ENCODE data around the gene COL9A3. TPM values are rescaled to one million over a fixed set of nuclear protein-coding genes. Genes with fewer than 3 reads are reported as not detected.

The COL9A3 gene
- total RNA-seq, 2 donors from 2014 or later = 0.54 to 3.1 TPM

DNA sequence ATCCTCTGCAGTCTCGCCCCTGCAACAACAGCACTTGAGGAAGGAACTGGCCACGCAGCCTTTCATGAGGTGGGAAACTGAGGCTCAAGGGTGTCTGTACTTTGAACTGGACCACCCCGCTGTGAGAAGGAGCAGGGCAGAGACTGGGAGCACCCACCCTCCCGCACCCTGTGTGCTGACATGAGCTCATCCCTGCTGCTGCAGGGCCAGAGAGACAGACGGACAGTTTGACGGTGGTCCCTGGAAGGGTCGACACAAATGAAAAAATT, 37.5 kb upstream of the COL9A3 start:
- ATAC-seq (ENCODE audit: insufficient number of reproducible peaks, low FRiP score, low read depth) (no peak), DNase-seq (ENCODE audit: low spot score) (no peak)
- H3K27me3 ChIP-seq (replicated peaks; ENCODE audit: insufficient read depth) = no peaks in the 10 kb centered on the region
- H3K9me3 ChIP-seq = no peaks in the 10 kb centered on the region
- H3K4me3 ChIP-seq = no peak overlapping the region
- H3K27ac ChIP-seq = no peak overlapping the region
- no peaks in the 10 kb centered on the region for H3K4me1 ChIP-seq (ENCODE audit: control insufficient read depth in 1 of 2, low read depth in 2 of 2)
- H3K36me3 ChIP-seq = no peaks in the 10 kb centered on the region
- TF ChIP-seq, protein P1, sequence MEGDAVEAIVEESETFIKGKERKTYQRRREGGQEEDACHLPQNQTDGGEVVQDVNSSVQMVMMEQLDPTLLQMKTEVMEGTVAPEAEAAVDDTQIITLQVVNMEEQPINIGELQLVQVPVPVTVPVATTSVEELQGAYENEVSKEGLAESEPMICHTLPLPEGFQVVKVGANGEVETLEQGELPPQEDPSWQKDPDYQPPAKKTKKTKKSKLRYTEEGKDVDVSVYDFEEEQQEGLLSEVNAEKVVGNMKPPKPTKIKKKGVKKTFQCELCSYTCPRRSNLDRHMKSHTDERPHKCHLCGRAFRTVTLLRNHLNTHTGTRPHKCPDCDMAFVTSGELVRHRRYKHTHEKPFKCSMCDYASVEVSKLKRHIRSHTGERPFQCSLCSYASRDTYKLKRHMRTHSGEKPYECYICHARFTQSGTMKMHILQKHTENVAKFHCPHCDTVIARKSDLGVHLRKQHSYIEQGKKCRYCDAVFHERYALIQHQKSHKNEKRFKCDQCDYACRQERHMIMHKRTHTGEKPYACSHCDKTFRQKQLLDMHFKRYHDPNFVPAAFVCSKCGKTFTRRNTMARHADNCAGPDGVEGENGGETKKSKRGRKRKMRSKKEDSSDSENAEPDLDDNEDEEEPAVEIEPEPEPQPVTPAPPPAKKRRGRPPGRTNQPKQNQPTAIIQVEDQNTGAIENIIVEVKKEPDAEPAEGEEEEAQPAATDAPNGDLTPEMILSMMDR (IDR thresholded peaks at IDR 0.05) = no peak

GRCh38 chr20:62780204-62780603, 36.6 kb upstream of the COL9A3 start:
- H3K4me3 ChIP-seq = no peak overlapping the region
- no peak for ATAC-seq (ENCODE audit: insufficient number of reproducible peaks, low FRiP score, low read depth)
- no peak for DNase-seq (ENCODE audit: low spot score)
- no peaks in the 10 kb centered on the region for H3K9me3 ChIP-seq
- TF ChIP-seq, protein P1 (IDR thresholded peaks at IDR 0.05) = no peak
- H3K27ac ChIP-seq = no peak overlapping the region
- H3K36me3 ChIP-seq = no peaks in the 10 kb centered on the region
- H3K27me3 ChIP-seq (replicated peaks; ENCODE audit: insufficient read depth) = no peaks in the 10 kb centered on the region
- H3K4me1 ChIP-seq (ENCODE audit: control insufficient read depth in 1 of 2, low read depth in 2 of 2) = no peaks in the 10 kb centered on the region

DNA sequence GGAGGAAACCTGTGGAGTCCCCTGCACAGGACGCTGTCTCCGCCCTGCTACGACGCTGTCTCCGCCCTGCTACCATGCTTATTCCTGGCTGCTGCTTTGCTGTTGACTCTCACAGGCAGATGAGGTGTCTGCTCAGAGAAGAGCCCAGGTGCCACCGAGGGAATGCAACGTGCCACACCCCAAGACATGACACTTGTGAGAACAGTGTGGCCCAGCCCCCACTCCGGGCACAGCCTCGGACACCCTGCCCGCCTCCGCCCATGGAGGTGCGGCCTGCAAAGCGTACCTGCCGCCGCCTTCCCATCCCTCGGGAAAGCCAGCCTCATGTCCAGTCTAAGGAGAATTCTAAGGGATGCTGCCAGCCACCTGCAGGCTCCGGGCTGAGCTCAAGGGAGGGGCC, 36.2 kb upstream of the COL9A3 start:
- DNase-seq (ENCODE audit: low spot score) (no peak), ATAC-seq (ENCODE audit: insufficient number of reproducible peaks, low FRiP score, low read depth) (no peak)
- no peaks in the 10 kb centered on the region for H3K9me3 ChIP-seq
- no peaks in the 10 kb centered on the region for H3K27me3 ChIP-seq (replicated peaks; ENCODE audit: insufficient read depth)
- TF ChIP-seq, protein P1 (IDR thresholded peaks at IDR 0.05) = no peak
- no peak overlapping the region for H3K4me3 ChIP-seq
- no peak overlapping the region for H3K27ac ChIP-seq
- H3K36me3 ChIP-seq = no peaks in the 10 kb centered on the region
- no peaks in the 10 kb centered on the region for H3K4me1 ChIP-seq (ENCODE audit: control insufficient read depth in 1 of 2, low read depth in 2 of 2)

- H3K27me3 ChIP-seq (replicated peaks; ENCODE audit: insufficient read depth) = no peaks in the 10 kb centered on the region
Observed at GRCh38 chr20:62782149-62782892, 34.5 kb upstream of the COL9A3 start.

DNA sequence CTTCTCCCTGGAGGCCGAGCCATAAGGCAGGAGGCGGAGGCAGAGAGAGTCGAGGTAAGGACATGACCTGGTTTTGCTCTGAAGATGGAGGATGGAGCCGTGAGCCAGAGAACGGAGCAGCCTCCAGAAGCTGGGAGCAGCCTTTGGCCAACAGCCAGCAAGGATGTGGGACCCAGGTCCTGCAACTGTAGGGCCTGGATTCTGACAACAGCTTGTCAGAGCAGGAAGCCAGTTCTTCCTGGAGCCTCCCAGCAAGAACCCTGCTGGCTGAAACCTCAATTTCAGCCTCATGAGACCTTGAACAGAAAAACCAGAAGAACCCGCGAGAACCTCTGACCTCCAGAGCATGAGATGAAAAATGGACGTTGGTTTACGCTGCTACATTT, 34.0 kb upstream of the COL9A3 start:
- ATAC-seq (ENCODE audit: insufficient number of reproducible peaks, low FRiP score, low read depth) = no peak
- TF ChIP-seq, protein P1 (IDR thresholded peaks at IDR 0.05) = no peak
- no peaks in the 10 kb centered on the region for H3K36me3 ChIP-seq
- no peaks in the 10 kb centered on the region for H3K9me3 ChIP-seq
- no peaks in the 10 kb centered on the region for H3K27me3 ChIP-seq (replicated peaks; ENCODE audit: insufficient read depth)
- H3K27ac ChIP-seq = no peak overlapping the region
- H3K4me1 ChIP-seq (ENCODE audit: control insufficient read depth in 1 of 2, low read depth in 2 of 2) = no peaks in the 10 kb centered on the region
- no peak for DNase-seq (ENCODE audit: low spot score)
- H3K4me3 ChIP-seq = no peak overlapping the region

More at GRCh38 chr20:62782149-62782892, 34.5 kb upstream of the COL9A3 start:
- TF ChIP-seq, protein P1 (IDR thresholded peaks at IDR 0.05) = no peak
- Histone ChIP-seq H3K4me1 (ENCODE audit: control insufficient read depth in 1 of 2, low read depth in 2 of 2) (no peaks in the 10 kb centered on the region), H3K27ac (no peak overlapping the region), H3K9me3 (no peaks in the 10 kb centered on the region), H3K36me3 (no peaks in the 10 kb centered on the region), H3K4me3 (no peak overlapping the region)
- DNase-seq (ENCODE audit: low spot score) (no peak), ATAC-seq (ENCODE audit: insufficient number of reproducible peaks, low FRiP score, low read depth) (no peak)
